CMK (cell line): Measurements from ENCODE around the gene ASB13.
A peak's percentile ranks its signal among the peaks of the same experiment; 100 is the strongest.

ENCODE experiments used
- DNase-seq: peaks from one replicate; pipeline ENCODE4 v3.0.0-alpha.2; 2010; ENCODE audit warnings: low read depth

Gene ASB13

GRCh38 chr10:5647507-5648240 lies 18.7 kb downstream of the ASB13 start:
- DNase-seq, result no peak

DNA sequence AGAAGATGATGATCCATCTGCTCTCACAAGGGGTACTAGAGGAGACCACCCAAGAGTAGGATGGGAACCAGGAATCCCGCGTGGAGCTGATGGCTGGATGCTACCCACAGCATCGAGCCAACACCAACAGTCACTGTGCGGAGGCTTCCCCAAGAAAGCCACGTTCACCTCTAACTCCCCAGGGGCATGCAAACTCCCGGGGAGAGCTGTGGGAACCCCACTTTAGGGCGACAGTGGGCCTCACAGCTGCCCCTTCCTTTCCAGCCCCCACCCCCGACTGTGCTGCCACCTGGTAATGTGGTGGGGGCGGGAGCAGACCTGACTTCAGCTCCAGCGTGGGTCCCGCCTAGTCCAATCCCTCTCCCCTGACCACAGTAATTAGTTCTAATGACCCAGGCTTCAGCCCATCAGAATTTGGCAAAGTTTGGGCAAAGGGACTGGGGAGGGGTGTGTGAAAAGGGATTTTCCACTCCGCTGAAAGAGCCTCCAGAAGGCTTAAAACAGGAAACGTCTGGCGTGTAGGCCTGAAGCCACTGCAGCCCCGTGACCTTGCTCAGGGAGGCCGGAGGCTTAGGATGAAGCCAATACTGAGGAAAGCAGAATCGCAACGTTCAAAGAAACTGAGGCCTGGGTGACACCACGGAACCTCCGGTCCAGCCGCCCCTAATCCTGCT lies 20.3 kb downstream of the ASB13 start:
- DNase-seq, result no peak

GRCh38 chr10:5645375-5645774 lies 21.0 kb downstream of the ASB13 start:
- DNase-seq, result no peak

DNA sequence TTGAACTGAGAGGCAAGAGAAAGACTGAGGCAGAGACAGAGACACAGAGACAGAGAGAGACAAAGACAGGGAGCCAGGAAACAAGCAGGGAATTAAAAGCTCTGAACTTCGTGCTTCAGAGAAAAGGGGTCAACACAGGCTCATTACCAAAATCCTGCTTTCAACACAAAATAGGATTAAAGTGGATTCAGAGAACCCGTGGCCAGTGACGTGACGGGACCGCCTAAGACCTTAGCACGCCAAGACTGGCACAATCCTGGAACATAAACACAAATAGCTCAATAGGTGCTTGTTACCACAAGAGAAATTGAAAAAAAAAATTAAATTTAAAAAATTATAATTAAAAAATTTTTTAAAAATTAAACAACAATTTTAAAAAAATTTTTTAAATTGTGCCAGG lies 21.5 kb downstream of the ASB13 start:
- no peak for DNase-seq

GRCh38 chr10:5643346-5644067 lies 22.9 kb downstream of the ASB13 start:
- DNase-seq, result no peak

GRCh38 chr10:5641501-5641900 lies 24.9 kb downstream of the ASB13 start:
- DNase-seq, result no peak

DNA sequence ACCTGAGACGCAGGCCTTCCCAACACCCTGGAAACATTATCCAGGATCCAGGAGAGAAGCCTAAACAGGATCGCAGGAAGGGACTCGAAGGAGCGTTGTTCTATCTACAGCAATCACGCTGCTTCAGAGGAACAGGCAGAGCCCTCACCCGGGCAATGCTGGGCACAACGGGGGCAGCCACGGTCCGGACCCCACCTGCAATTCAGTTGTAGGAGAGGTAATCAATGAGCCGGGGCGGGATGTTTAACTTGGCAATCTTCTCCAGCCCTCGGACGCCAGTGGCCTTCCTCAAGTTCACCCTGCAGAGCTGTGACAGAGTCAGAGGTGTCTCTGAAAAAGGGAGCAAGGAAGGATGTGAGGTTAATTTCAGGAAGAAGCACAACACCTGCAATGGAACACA lies 25.9 kb downstream of the ASB13 start:
- DNase-seq, result no peak

DNA sequence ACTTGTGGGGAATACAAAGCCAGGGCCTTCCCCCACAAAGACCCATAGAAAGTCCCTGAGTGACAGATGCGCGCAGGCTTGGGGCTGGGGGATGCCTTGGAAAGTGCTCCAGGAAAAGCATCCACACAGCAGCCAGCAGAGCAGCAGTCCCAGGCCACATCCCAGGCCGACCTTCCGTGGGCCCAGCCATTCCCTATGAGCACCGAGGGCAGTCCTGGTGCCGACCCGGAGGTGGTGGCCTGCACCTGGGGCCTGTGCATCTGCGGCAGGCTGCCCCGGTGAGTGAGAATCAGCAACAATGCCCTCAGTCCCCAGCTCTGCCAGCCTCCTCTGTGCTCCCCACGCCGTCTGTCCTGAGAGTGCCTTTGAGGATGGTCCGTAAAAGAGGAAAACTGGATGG lies 26.4 kb downstream of the ASB13 start:
- DNase-seq, result no peak

DNA sequence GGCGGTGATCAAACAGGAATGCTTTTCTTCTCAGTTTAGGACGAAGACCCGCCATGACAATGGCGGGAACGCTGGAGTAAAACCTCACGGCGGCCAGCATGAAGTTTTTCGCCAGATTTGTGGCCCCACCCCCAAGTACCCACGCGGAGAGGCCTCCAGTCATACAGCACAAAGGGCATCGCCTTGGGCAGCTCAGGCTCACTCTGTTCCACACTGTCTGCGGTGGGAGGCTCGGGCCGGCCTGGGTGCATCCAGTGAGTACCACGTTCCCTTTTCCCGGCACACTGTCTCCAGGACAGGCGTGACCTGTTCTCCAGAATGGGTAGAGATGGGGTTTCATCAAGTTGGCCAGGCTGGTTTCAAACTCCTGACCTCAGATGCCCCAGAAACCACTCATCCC lies 27.3 kb downstream of the ASB13 start:
- no peak for DNase-seq

- DNase-seq, result no peak
Measured at GRCh38 chr10:5638494-5638893, 27.9 kb downstream of the ASB13 start.

GRCh38 chr10:5634918-5635317 lies 31.5 kb downstream of the ASB13 start:
- DNase-seq, result no peak

- no peak for DNase-seq
Measured at GRCh38 chr10:5633166-5633749, 33.1 kb downstream of the ASB13 start.

GRCh38 chr10:5632446-5632845 lies 33.9 kb downstream of the ASB13 start:
- no peak for DNase-seq

GRCh38 chr10:5631936-5632335 lies 34.5 kb downstream of the ASB13 start:
- no peak for DNase-seq

- no peak for DNase-seq
Measured at GRCh38 chr10:5630112-5630436, 36.3 kb downstream of the ASB13 start.

DNA sequence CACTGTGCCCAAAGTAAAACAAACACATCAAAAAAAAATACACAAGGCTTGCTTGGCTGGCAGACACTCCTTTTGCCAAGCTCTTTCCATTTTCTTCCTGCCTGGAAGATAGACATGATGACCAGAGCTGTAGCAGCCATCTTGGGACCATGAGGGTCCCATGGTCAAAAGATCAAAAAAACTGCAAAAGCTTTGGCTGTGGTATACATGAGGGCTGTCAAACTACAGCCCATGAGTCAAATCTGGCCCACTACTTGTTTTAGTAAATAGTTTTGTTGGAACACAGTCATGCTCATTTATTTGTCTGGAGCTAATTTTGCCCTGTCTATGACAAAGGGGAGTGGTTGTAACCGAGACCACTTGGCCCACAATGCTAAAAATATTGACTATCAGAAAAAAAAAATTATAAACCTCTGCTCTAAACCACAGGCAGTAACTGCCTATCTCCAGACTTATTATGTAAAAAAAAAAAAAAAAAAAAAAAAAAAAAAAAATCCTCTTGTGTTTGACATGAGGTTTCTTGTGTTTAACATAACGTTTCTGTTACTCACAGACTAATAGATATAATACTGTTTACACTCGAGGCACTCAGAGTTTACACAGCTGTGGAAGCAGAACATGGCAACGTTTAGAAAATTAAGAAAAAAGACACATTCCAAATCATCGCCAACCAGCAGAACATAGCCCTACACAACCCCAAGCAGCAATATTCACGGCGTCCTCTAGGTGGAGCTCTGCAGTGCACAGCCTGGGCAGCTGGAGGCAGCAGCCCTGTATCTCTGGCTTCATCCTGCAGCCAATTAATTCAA lies 36.9 kb downstream of the ASB13 start:
- DNase-seq, result peak; percentile 60

- DNase-seq, result no peak
Measured at GRCh38 chr10:5628451-5629302, 37.7 kb downstream of the ASB13 start.

DNA sequence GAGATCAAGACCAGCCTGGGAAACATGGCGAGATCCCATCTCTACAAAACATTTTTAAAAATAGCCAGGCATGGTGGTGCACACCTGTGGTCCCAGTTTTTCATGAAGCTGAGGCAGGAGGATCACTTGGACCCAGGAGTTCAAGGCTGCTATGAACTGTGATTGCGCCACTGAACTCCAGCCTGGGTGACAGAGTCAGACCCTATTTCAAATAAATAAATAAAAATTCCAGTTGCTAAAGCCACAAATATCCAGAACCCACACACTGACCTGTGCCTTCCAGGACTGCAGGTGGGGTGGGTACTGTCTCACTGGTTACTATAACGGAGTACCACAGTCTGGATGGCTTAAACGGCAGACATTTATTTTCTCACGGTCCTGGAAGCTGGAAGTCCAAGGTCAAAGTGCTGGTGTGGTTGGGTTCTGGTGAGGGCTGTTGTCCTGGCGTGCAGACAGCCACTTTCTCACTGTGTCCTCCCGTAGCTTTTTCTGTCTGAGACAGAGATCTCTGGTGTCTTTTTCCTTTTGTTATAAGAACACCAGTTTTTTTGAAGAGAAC lies 38.8 kb downstream of the ASB13 start:
- DNase-seq, result no peak

- DNase-seq, result no peak
Measured at GRCh38 chr10:5625992-5626777, 40.2 kb downstream of the ASB13 start.

GRCh38 chr10:5624701-5625100 lies 41.7 kb downstream of the ASB13 start:
- no peak for DNase-seq
